Immature natural killer cell (primary cell): ENCODE data around the gene CSRP1. TPM values are rescaled to one million over a fixed set of nuclear protein-coding genes. Genes with fewer than 3 reads are reported as not detected.
"Not testable (repeated sequence)": the region's sequence is repeated elsewhere in the genome, so short reads cannot be mapped to it uniquely, and the experiment has no call there.

ENCODE experiments used
- DNase-seq, 3 donors: peaks; one replicate each; pipeline ENCODE4 v3.0.0; 2022; ENCODE audit warnings: mixed read lengths in 1 of 3
- H3K27ac Mint-ChIP-seq, 6 donors: one replicate each; pipeline ENCODE4 v1.8.0; 2020; ENCODE audit warnings: mixed read lengths in 6 of 6, mild to moderate bottlenecking in 5 of 6, inconsistent platforms in 4 of 6, moderate library complexity in 3 of 6
- H3K27me3 Mint-ChIP-seq, 3 donors: one replicate each; pipeline ENCODE4 v1.8.0; 2020 to 2021; ENCODE audit warnings: low read depth in 3 of 3, mild to moderate bottlenecking in 3 of 3, mixed read lengths in 3 of 3, moderate library complexity in 3 of 3, inconsistent platforms in 1 of 3
- H3K36me3 Mint-ChIP-seq, 3 donors: one replicate each; pipeline ENCODE4 v1.8.0; 2020; ENCODE audit warnings: mixed read lengths in 3 of 3, inconsistent platforms in 2 of 3, mild to moderate bottlenecking in 2 of 3
- H3K4me1 Mint-ChIP-seq, 2 donors: one replicate each; pipeline ENCODE4 v1.8.0; 2020; ENCODE audit warnings: inconsistent platforms in 2 of 2, mild to moderate bottlenecking in 2 of 2, mixed read lengths in 2 of 2, moderate library complexity in 1 of 2
- H3K4me3 Mint-ChIP-seq, 5 donors: one replicate each; pipeline ENCODE4 v1.8.0; 2020; ENCODE audit warnings: mild to moderate bottlenecking in 5 of 5, mixed read lengths in 5 of 5, inconsistent platforms in 3 of 5, moderate library complexity in 3 of 5
- H3K9me3 Mint-ChIP-seq, 6 donors: one replicate each; pipeline ENCODE4 v1.8.0; 2020; ENCODE audit warnings: mild to moderate bottlenecking in 6 of 6, mixed read lengths in 6 of 6, inconsistent platforms in 4 of 6, moderate library complexity in 3 of 6
- polyA plus RNA-seq, 3 donors: library from polyadenylated mRNA; unstranded; fragments of 300-500 nt; fragmentation: Illumina TruSeq; gene quantifications; one replicate each; pipeline ENCODE4 v1.2.3, GENCODE V29; 2021

The CSRP1 gene
- polyA plus RNA-seq, 3 donors from 2014 or later: 58.0 to 72.9 (median 61.8) TPM

GRCh38 chr1:201502511-201502857, 4.4 kb downstream of the CSRP1 start:
- H3K4me3 Mint-ChIP-seq: no peak overlapping the region
- H3K9me3 Mint-ChIP-seq: no peaks in the 10 kb centered on the region
- DNase-seq: no peak
- no peaks in the 10 kb centered on the region for H3K36me3 Mint-ChIP-seq
- H3K27ac Mint-ChIP-seq: no peak overlapping the region
- peaks cover 23 to 30% of the 10 kb centered on the region in 2 donors for H3K4me1 Mint-ChIP-seq
- peaks cover 0 to 4% (median 0%) of the 10 kb centered on the region in 3 donors for H3K27me3 Mint-ChIP-seq

- no peak for DNase-seq
- H3K27ac Mint-ChIP-seq: no peak overlapping the region
- no peaks in the 10 kb centered on the region for H3K36me3 Mint-ChIP-seq
- no peaks in the 10 kb centered on the region for H3K9me3 Mint-ChIP-seq
- H3K27me3 Mint-ChIP-seq: peaks cover 0 to 4% (median 0%) of the 10 kb centered on the region in 3 donors
- peaks cover 20 to 27% of the 10 kb centered on the region in 2 donors for H3K4me1 Mint-ChIP-seq
- no peak overlapping the region for H3K4me3 Mint-ChIP-seq
Observed at GRCh38 chr1:201501812-201502510, 5.0 kb downstream of the CSRP1 start.

- H3K27ac Mint-ChIP-seq: no peak overlapping the region
Observed at GRCh38 chr1:201501144-201501543, 5.8 kb downstream of the CSRP1 start.

GRCh38 chr1:201500670-201501120, 6.2 kb downstream of the CSRP1 start:
- Mint-ChIP-seq H3K27me3 (no peaks in the 10 kb centered on the region), H3K9me3 (no peaks in the 10 kb centered on the region), H3K4me3 (no peak overlapping the region), H3K36me3 (peaks cover 0 to 4% (median 0%) of the 10 kb centered on the region in 3 donors), H3K27ac (no peak overlapping the region), H3K4me1 (peaks cover 10 to 17% of the 10 kb centered on the region in 2 donors)
- DNase-seq: no peak

More at GRCh38 chr1:201501144-201501543, 5.8 kb downstream of the CSRP1 start:
- H3K4me3 Mint-ChIP-seq: no peak overlapping the region
- peaks cover 0 to under 1% (median 0%) of the 10 kb centered on the region in 3 donors for H3K36me3 Mint-ChIP-seq
- H3K9me3 Mint-ChIP-seq: no peaks in the 10 kb centered on the region
- no peaks in the 10 kb centered on the region for H3K27me3 Mint-ChIP-seq
- no peak for DNase-seq
- H3K4me1 Mint-ChIP-seq: peaks cover 15 to 22% of the 10 kb centered on the region in 2 donors

- H3K36me3 Mint-ChIP-seq: peaks cover 0 to 4% (median 0%) of the 10 kb centered on the region in 3 donors
- no peaks in the 10 kb centered on the region for H3K9me3 Mint-ChIP-seq
- H3K27ac Mint-ChIP-seq: peak overlapping the region in 1 of 6 donors; percentile 45
- H3K27me3 Mint-ChIP-seq: peaks cover 0 to 2% (median 0%) of the 10 kb centered on the region in 3 donors
- H3K4me1 Mint-ChIP-seq: peaks cover 4 to 11% of the 10 kb centered on the region in 2 donors
- DNase-seq: no peak
- no peak overlapping the region for H3K4me3 Mint-ChIP-seq
Observed at GRCh38 chr1:201499795-201500669, 6.9 kb downstream of the CSRP1 start.

- peaks cover 3 to 9% of the 10 kb centered on the region in 2 donors for H3K4me1 Mint-ChIP-seq
- no peaks in the 10 kb centered on the region for H3K9me3 Mint-ChIP-seq
- no peak overlapping the region for H3K27ac Mint-ChIP-seq
- H3K27me3 Mint-ChIP-seq: peaks cover 0 to 2% (median 0%) of the 10 kb centered on the region in 3 donors
- no peak overlapping the region for H3K4me3 Mint-ChIP-seq
- no peak for DNase-seq
- H3K36me3 Mint-ChIP-seq: peaks cover 5 to 12% (median 5%) of the 10 kb centered on the region in 3 donors
Observed at GRCh38 chr1:201499191-201499590, 7.7 kb downstream of the CSRP1 start.

GRCh38 chr1:201498621-201499020, 8.3 kb downstream of the CSRP1 start:
- H3K4me1 Mint-ChIP-seq: peaks cover 3% of the 10 kb centered on the region in 2 donors
- no peaks in the 10 kb centered on the region for H3K9me3 Mint-ChIP-seq
- peaks cover 5 to 18% (median 11%) of the 10 kb centered on the region in 3 donors for H3K36me3 Mint-ChIP-seq
- peaks cover 0 to 3% (median 0%) of the 10 kb centered on the region in 3 donors for H3K27me3 Mint-ChIP-seq
- no peak for DNase-seq
- no peak overlapping the region for H3K27ac Mint-ChIP-seq
- no peak overlapping the region for H3K4me3 Mint-ChIP-seq

GRCh38 chr1:201497935-201498509, 8.9 kb downstream of the CSRP1 start:
- Mint-ChIP-seq H3K4me3 (no peak overlapping the region), H3K27me3 (peaks cover 0 to 3% (median 0%) of the 10 kb centered on the region in 3 donors), H3K9me3 (no peaks in the 10 kb centered on the region), H3K4me1 (peaks cover 0 to 3% of the 10 kb centered on the region in 2 donors), H3K27ac (no peak overlapping the region), H3K36me3 (peaks cover 8 to 23% (median 17%) of the 10 kb centered on the region in 3 donors)
- no peak for DNase-seq

- Mint-ChIP-seq H3K9me3 (no peaks in the 10 kb centered on the region), H3K4me1 (peaks cover 0 to 4% of the 10 kb centered on the region in 2 donors), H3K4me3 (no peak overlapping the region), H3K27ac (no peak overlapping the region), H3K27me3 (peaks cover 0 to 3% (median 0%) of the 10 kb centered on the region in 3 donors), H3K36me3 (peaks cover 13 to 33% (median 25%) of the 10 kb centered on the region in 3 donors)
- DNase-seq: no peak
Observed at GRCh38 chr1:201496296-201496690, 10.6 kb downstream of the CSRP1 start.

- Mint-ChIP-seq H3K9me3 (no peaks in the 10 kb centered on the region), H3K4me3 (no peak overlapping the region), H3K36me3 (peaks cover 14 to 34% (median 25%) of the 10 kb centered on the region in 3 donors), H3K4me1 (peaks cover 0 to 10% of the 10 kb centered on the region in 2 donors), H3K27ac (no peak overlapping the region), H3K27me3 (peaks cover 0 to 3% (median 0%) of the 10 kb centered on the region in 3 donors)
- no peak for DNase-seq
Observed at GRCh38 chr1:201495551-201496295, 11.2 kb downstream of the CSRP1 start.

GRCh38 chr1:201493757-201494617, 12.9 kb downstream of the CSRP1 start:
- Mint-ChIP-seq H3K27ac (no peak overlapping the region), H3K9me3 (no peaks in the 10 kb centered on the region), H3K27me3 (peaks cover 0 to 3% (median 0%) of the 10 kb centered on the region in 3 donors), H3K36me3 (peaks cover 14 to 41% (median 27%) of the 10 kb centered on the region in 3 donors), H3K4me3 (no peak overlapping the region), H3K4me1 (peaks cover 3 to 15% of the 10 kb centered on the region in 2 donors)
- DNase-seq: no peak

GRCh38 chr1:201493026-201493656, 13.8 kb downstream of the CSRP1 start:
- Mint-ChIP-seq H3K36me3 (peaks cover 19 to 49% (median 34%) of the 10 kb centered on the region in 3 donors), H3K4me1 (peaks cover 3 to 15% of the 10 kb centered on the region in 2 donors)
- not testable (repeated sequence) for DNase-seq, H3K4me3 Mint-ChIP-seq, H3K27ac Mint-ChIP-seq, H3K27me3 Mint-ChIP-seq, H3K9me3 Mint-ChIP-seq
